Activated CD4-positive, alpha-beta T cell treated with anti-CD3 and anti-CD28 coated beads for 36 hours (primary cell): ENCODE results near the gene OAS2. TPM values are rescaled to one million over a fixed set of nuclear protein-coding genes. Genes with fewer than 3 reads are reported as not detected.
"Not testable (repeated sequence)": the region's sequence is repeated elsewhere in the genome, so short reads cannot be mapped to it uniquely, and the experiment has no call there.

Experiments
- ATAC-seq: fragments of 200-7000 bp; cut with Tn5 transposase; one replicate; pipeline ENCODE4 v1.10.0; 2021; ENCODE audit warnings: mild to moderate bottlenecking, moderate library complexity
- CTCF ChIA-PET: fragments of 350-600 bp; sonication (Branson Sonifier 250); formaldehyde crosslinking; loops from one replicate; lab custom pipeline; 2021; ENCODE audit warnings: antibody characterized with exemption; lab: Charles Lee
- POLR2A ChIA-PET: fragments of 350-600 bp; sonication (Branson Sonifier 250); formaldehyde crosslinking; loops from one replicate; lab custom pipeline; 2021; ENCODE audit warnings: antibody characterized with exemption, inconsistent platforms; lab: Charles Lee
- DNase-seq: peaks from one replicate; pipeline ENCODE4 v3.0.0-alpha.2; 2020
- H3K27ac Mint-ChIP-seq: one replicate; pipeline ENCODE4 v1.8.0; 2021; ENCODE audit warnings: mixed read lengths
- H3K27me3 Mint-ChIP-seq: one replicate; pipeline ENCODE4 v1.8.0; 2021; ENCODE audit warnings: mixed read lengths
- H3K36me3 Mint-ChIP-seq: one replicate; pipeline ENCODE4 v1.8.0; 2021; ENCODE audit warnings: low read depth, mixed read lengths
- H3K4me1 Mint-ChIP-seq: one replicate; pipeline ENCODE4 v1.8.0; 2021; ENCODE audit warnings: mixed read lengths
- H3K4me3 Mint-ChIP-seq: one replicate; pipeline ENCODE4 v1.8.0; 2021; ENCODE audit warnings: mild to moderate bottlenecking, moderate library complexity, mixed read lengths
- H3K9me3 Mint-ChIP-seq: one replicate; pipeline ENCODE4 v1.8.0; 2021; ENCODE audit warnings: low read depth, mixed read lengths
- intact Hi-C, 2 experiments: fragments of 100-400 bp; cut with DNase I in 1 of 2; cut with micrococcal nuclease in 1 of 2; formaldehyde crosslinking; loops; one replicate each; pipeline versions ENCODE4 v1.14.2 to v1.15.1; 2022 to 2024; cut with DNase I, micrococcal nuclease
- total RNA-seq, 2 experiments: library from RNA; stranded (reverse); gene quantifications; one replicate each; pipeline ENCODE4 v1.2.3, GENCODE V29; 2021

OAS2 gene
- total RNA-seq, 2 experiments from 2014 or later = 148 to 278 TPM

DNA sequence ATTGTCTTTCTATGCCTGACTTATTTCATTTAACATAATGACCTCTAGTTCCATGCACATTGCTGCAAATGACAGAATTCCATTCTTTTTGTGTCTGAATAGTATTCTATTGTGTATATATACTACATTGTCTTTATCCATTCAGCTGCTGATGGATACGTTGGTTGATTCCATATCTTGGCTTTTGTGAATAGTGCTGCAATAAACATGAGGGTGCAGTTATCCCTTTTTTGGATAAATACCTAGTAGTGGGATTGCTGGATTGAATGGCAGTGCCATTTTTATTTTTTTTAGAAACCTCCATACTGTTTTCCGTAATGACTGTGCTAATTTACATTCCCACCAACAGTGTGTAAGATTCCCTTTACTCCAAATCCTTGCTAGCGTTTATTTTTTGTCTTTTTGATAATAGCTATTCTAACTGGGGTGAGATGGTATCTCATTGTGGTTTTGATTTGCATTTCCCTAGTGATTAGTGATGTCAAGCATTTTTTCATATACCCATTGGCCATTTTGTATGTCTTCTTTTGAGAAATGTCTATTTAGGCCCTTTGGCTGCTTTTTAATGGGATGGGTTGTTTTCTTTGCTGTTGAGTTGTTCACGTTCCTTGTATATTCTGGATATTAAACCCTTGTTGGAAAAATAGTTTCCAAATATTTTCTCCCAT lies 2.3 kb downstream of the OAS2 start:
- intact Hi-C loops = no loop called here
- CTCF ChIA-PET = interaction anchor here (0.9 to 6.2 kb wide), 3 partner anchors 10 to 73 kb away, joined by 3 to 106 read pairs (median 5); no protein-coding TSS in a partner anchor
- Mint-ChIP-seq H3K27ac (peak overlapping the region; percentile 100), H3K36me3 (peaks cover 70% of the 10 kb centered on the region), H3K4me1 (peaks cover 66% of the 10 kb centered on the region), H3K27me3 (no peaks in the 10 kb centered on the region), H3K9me3 (peaks cover 27% of the 10 kb centered on the region), H3K4me3 (peak overlapping the region; percentile 100)
- POLR2A ChIA-PET = interaction anchor here (0.8 kb wide), 1 partner anchor 73 kb away, joined by 3 read pairs; no protein-coding TSS in a partner anchor
- no peak for DNase-seq
- ATAC-seq = no peak

- ChIA-PET CTCF (interaction anchor here (2.1 kb wide), 1 partner anchor 7 kb away, joined by 14 read pairs; no protein-coding TSS in a partner anchor), POLR2A (no interaction called here)
- intact Hi-C loops = loop anchor here in 1 of 2 experiments (2.0 kb wide), 1 partner anchor 349 kb away; the partner anchor contains the start of gene SLC8B1
- peak overlapping the region; percentile 52 for H3K27ac Mint-ChIP-seq
- peaks cover 80% of the 10 kb centered on the region for H3K4me1 Mint-ChIP-seq
- DNase-seq = no peak
- no peaks in the 10 kb centered on the region for H3K27me3 Mint-ChIP-seq
- no peak for ATAC-seq
- peaks cover 94% of the 10 kb centered on the region for H3K36me3 Mint-ChIP-seq
- no peak overlapping the region for H3K4me3 Mint-ChIP-seq
- H3K9me3 Mint-ChIP-seq = peaks cover 29% of the 10 kb centered on the region
Observed at GRCh38 chr12:112985642-112986290, 7.4 kb downstream of the OAS2 start.

- H3K4me3 Mint-ChIP-seq = no peak overlapping the region
- H3K36me3 Mint-ChIP-seq = peaks cover 95% of the 10 kb centered on the region
- peaks cover 74% of the 10 kb centered on the region for H3K4me1 Mint-ChIP-seq
- ATAC-seq (no peak), DNase-seq (no peak)
- ChIA-PET CTCF (no interaction called here), POLR2A (no interaction called here)
- H3K9me3 Mint-ChIP-seq = peaks cover 29% of the 10 kb centered on the region
- H3K27me3 Mint-ChIP-seq = no peaks in the 10 kb centered on the region
- intact Hi-C loops = no loop called here
- H3K27ac Mint-ChIP-seq = peak overlapping the region; percentile 49
Observed at GRCh38 chr12:112986291-112986800, 8.0 kb downstream of the OAS2 start.

DNA sequence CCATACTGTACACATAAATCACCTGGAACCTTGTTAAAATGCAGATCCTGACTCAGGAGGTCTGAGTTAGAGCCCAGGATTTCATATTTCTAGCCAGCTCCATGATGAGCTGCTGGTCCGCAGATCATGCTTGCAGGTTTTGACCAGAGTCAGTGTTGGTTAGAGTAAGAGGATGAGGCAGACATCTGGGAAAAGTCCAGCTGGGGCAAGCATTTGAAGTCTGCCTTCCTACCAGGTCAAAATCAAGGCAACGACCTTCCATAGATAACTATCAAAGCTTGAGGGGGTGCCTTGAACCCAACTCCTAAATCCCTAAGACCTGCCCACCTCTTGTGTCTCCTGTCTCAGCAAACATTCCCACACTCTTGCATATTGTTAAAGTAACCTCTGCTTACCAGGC lies 9.2 kb downstream of the OAS2 start:
- peaks cover 95% of the 10 kb centered on the region for H3K36me3 Mint-ChIP-seq
- no peaks in the 10 kb centered on the region for H3K27me3 Mint-ChIP-seq
- peaks cover 20% of the 10 kb centered on the region for H3K9me3 Mint-ChIP-seq
- peaks cover 63% of the 10 kb centered on the region for H3K4me1 Mint-ChIP-seq
- intact Hi-C loops = no loop called here
- peak overlapping the region; percentile 84 for H3K27ac Mint-ChIP-seq
- no peak for ATAC-seq
- POLR2A ChIA-PET = interaction anchor here (2.7 kb wide), 1 partner anchor 9 kb away, joined by 16 read pairs; the partner anchor contains the start of gene OAS2
- no peak for DNase-seq
- no peak overlapping the region for H3K4me3 Mint-ChIP-seq
- CTCF ChIA-PET = interaction anchor here (0.5 to 7.1 kb wide), 8 partner anchors 8 to 236 kb away, joined by 3 to 106 read pairs (median 3); partner anchors contain the start of gene OAS2

GRCh38 chr12:112988224-112988623 lies 9.9 kb downstream of the OAS2 start:
- H3K27ac Mint-ChIP-seq = peak overlapping the region; percentile 84
- ATAC-seq (peak; percentile 72), DNase-seq (peak; percentile 52)
- no peaks in the 10 kb centered on the region for H3K27me3 Mint-ChIP-seq
- H3K4me1 Mint-ChIP-seq = peaks cover 61% of the 10 kb centered on the region
- ChIA-PET POLR2A (interaction anchor here (2.7 kb wide), 1 partner anchor 10 kb away, joined by 16 read pairs; the partner anchor contains the start of gene OAS2), CTCF (interaction anchor here (0.5 to 7.1 kb wide), 8 partner anchors 9 to 196 kb away, joined by 3 to 106 read pairs (median 4); partner anchors contain the start of gene OAS2)
- no peak overlapping the region for H3K4me3 Mint-ChIP-seq
- intact Hi-C loops = no loop called here
- peaks cover 20% of the 10 kb centered on the region for H3K9me3 Mint-ChIP-seq
- H3K36me3 Mint-ChIP-seq = peaks cover 94% of the 10 kb centered on the region

GRCh38 chr12:112988823-112989385 lies 10.6 kb downstream of the OAS2 start:
- peaks cover 20% of the 10 kb centered on the region for H3K9me3 Mint-ChIP-seq
- ChIA-PET CTCF (interaction anchor here (0.7 to 7.1 kb wide), 6 partner anchors 10 to 185 kb away, joined by 3 to 106 read pairs (median 4); partner anchors contain the start of gene OAS2), POLR2A (interaction anchor here (2.7 kb wide), 1 partner anchor 10 kb away, joined by 16 read pairs; the partner anchor contains the start of gene OAS2)
- ATAC-seq (peak; percentile 42), DNase-seq (peak; percentile 27)
- H3K4me3 Mint-ChIP-seq, H3K27me3 Mint-ChIP-seq, intact Hi-C loops: not testable (repeated sequence)
- peaks cover 57% of the 10 kb centered on the region for H3K4me1 Mint-ChIP-seq
- peaks cover 94% of the 10 kb centered on the region for H3K36me3 Mint-ChIP-seq
- peak overlapping the region; percentile 84 for H3K27ac Mint-ChIP-seq

GRCh38 chr12:112989806-112990205 lies 11.5 kb downstream of the OAS2 start:
- Mint-ChIP-seq H3K9me3 (peaks cover 11% of the 10 kb centered on the region), H3K36me3 (peaks cover 90% of the 10 kb centered on the region), H3K27ac (peak overlapping the region; percentile 4), H3K4me1 (peaks cover 48% of the 10 kb centered on the region), H3K4me3 (no peak overlapping the region), H3K27me3 (no peaks in the 10 kb centered on the region)
- ATAC-seq (no peak), DNase-seq (no peak)
- intact Hi-C loops = loop anchor here (5.0 to 10.0 kb wide), 3 partner anchors 88 to 107 kb away; no protein-coding TSS in a partner anchor
- ChIA-PET POLR2A (no interaction called here), CTCF (interaction anchor here (1.0 to 7.1 kb wide), 5 partner anchors 11 to 184 kb away, joined by 3 to 106 read pairs (median 4); partner anchors contain the start of gene OAS2)

DNA sequence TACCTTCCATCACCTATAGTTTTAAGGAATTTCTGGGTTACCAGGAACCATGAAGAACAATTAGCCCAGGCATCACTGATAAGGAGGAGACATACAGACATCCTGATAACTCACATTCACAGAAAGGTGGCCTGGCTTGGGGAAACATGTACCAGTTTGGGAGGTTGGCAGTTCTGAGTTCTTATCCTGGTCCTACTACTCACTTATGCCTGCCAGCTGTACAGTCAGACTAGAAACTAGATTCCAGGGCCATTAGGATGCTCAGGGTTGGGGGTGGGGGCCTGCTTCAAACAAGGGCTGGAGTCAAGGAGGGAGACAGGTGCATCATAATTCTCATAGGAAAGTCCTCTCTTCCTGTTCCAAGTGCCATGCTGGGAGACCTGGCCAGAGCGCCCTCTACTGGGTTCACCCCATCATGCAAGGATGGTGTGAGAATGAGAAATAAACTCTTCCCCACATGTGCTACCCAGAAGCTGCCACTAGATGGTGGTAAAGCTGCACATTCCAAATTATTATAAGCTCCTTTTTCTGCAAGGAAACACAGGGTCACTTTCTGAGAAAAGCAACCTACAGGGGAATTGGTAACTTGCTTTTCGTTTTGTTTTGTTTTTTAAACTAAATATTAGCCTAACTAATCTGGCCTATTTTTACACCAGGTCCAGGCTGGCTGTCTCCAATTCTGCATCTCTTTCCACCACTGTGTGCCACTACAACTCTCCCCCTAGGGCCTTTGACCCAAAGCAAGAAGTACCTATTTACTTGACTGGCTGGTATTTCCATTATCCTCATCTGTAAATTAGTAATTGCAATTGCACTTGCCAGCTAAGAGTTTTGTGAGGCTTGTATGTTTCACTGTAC lies 14.5 kb downstream of the OAS2 start:
- Mint-ChIP-seq H3K9me3 (peaks cover 6% of the 10 kb centered on the region), H3K27ac (no peak overlapping the region), H3K27me3 (no peaks in the 10 kb centered on the region), H3K4me3 (no peak overlapping the region), H3K4me1 (peaks cover 23% of the 10 kb centered on the region), H3K36me3 (peaks cover 90% of the 10 kb centered on the region)
- peak; percentile 82 for DNase-seq
- intact Hi-C loops = loop anchor here (1.0 to 10.0 kb wide), 4 partner anchors 39 to 105 kb away; no protein-coding TSS in a partner anchor
- CTCF ChIA-PET = interaction anchor here (0.6 to 7.1 kb wide), 52 partner anchors 8 to 506 kb away, joined by 3 to 106 read pairs (median 5); partner anchors contain the start of genes DDX54, OAS1, OAS2 and OAS3
- peak; percentile 63 for ATAC-seq
- POLR2A ChIA-PET = interaction anchor here (1.3 kb wide), 1 partner anchor 14 kb away, joined by 4 read pairs; the partner anchor contains the start of gene OAS2

- ChIA-PET POLR2A (no interaction called here), CTCF (no interaction called here)
- Mint-ChIP-seq H3K4me3 (no peak overlapping the region), H3K4me1 (peaks cover 7% of the 10 kb centered on the region), H3K27ac (no peak overlapping the region), H3K27me3 (no peaks in the 10 kb centered on the region), H3K36me3 (peaks cover 89% of the 10 kb centered on the region), H3K9me3 (peaks cover 4% of the 10 kb centered on the region)
- intact Hi-C loops = loop anchor here in 1 of 2 experiments (10.0 kb wide), 1 partner anchor 100 kb away; no protein-coding TSS in a partner anchor
- ATAC-seq (no peak), DNase-seq (no peak)
Observed at GRCh38 chr12:112995008-112995407, 16.7 kb downstream of the OAS2 start.

DNA sequence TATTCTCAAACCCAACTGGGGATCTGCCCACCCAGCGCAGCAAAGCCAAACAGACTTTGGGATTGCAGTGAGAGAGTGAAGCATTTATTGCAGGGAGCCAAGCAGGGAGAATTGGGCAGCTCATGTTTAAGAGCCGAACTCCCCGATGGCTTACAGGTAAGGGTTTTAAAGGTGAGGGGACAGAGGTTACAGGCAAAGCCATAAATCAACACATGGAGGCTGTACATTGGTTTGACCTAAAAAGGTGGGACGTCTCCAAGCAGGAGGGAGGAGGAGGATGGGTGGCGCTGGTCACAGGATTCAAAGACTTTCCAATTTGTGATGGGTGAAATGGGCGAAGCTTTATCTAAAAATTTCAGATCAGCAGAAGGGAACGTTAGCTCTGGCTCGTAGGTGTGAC lies 18.2 kb downstream of the OAS2 start:
- H3K4me3 Mint-ChIP-seq = no peak overlapping the region
- DNase-seq (no peak), ATAC-seq (no peak)
- H3K4me1 Mint-ChIP-seq = peaks cover 7% of the 10 kb centered on the region
- no peaks in the 10 kb centered on the region for H3K27me3 Mint-ChIP-seq
- no peak overlapping the region for H3K27ac Mint-ChIP-seq
- H3K9me3 Mint-ChIP-seq = peaks cover 4% of the 10 kb centered on the region
- H3K36me3 Mint-ChIP-seq = peaks cover 89% of the 10 kb centered on the region
- POLR2A ChIA-PET = no interaction called here
- CTCF ChIA-PET = no interaction called here
- intact Hi-C loops = loop anchor here in 1 of 2 experiments (10.0 kb wide), 1 partner anchor 98 kb away; no protein-coding TSS in a partner anchor
